Tibial nerve (tissue), 4 donors: ENCODE results near the gene NFKBIA. TPM values are rescaled to one million over a fixed set of nuclear protein-coding genes. Genes with fewer than 3 reads are reported as not detected.
A peak's percentile ranks its signal among the peaks of the same experiment; 100 is the strongest.
"Not testable (repeated sequence)": the region's sequence is repeated elsewhere in the genome, so short reads cannot be mapped to it uniquely, and the experiment has no call there.

Source experiments
- DNase-seq, 2 donors: peaks; one replicate each; pipeline ENCODE4 v3.0.0-alpha.2; 2019; ENCODE audit warnings: low spot score in 2 of 2
- H3K27ac ChIP-seq, 4 donors: fragments of 200-600 bp; sonication (generic) in 3 of 4; one replicate each; pipeline ENCODE4 v1.5.1; 2017 to 2019; ENCODE audit warnings: mild to moderate bottlenecking in 1 of 4
- H3K27me3 ChIP-seq, 2 donors: fragments of 200-600 bp; sonication (generic) in 1 of 2; one replicate each; pipeline versions ENCODE4 v1.5.1 to v1.6.0; 2017 to 2019
- H3K36me3 ChIP-seq, 3 donors: fragments of 200-600 bp; sonication (generic); one replicate each; pipeline ENCODE4 v1.5.1; 2018 to 2019
- H3K4me1 ChIP-seq, 4 donors: fragments of 200-600 bp; sonication (generic) in 3 of 4; one replicate each; pipeline ENCODE4 v1.5.1; 2017 to 2019
- H3K4me3 ChIP-seq, 4 donors: fragments of 200-600 bp; sonication (generic) in 3 of 4; one replicate each; pipeline ENCODE4 v1.5.1; 2017 to 2019; ENCODE audit warnings: mild to moderate bottlenecking in 1 of 4, moderate library complexity in 1 of 4
- H3K9me3 ChIP-seq, 4 donors: fragments of 200-600 bp; sonication (generic) in 3 of 4; one replicate each; pipeline ENCODE4 v1.5.1; 2017 to 2019
- CTCF ChIP-seq, 5 experiments: fragments of 200-600 bp in 3 of 5; fragments of 450-650 bp in 2 of 5; sonication (generic) in 3 of 5; IDR thresholded peaks; one replicate each; pipeline ENCODE4 v1.5.1; 2016 to 2019; ENCODE audit warnings: antibody characterized with exemption in 5 of 5, mild to moderate bottlenecking in 3 of 5, moderate library complexity in 2 of 5
- EP300 ChIP-seq, 2 donors: sonication (generic); formaldehyde crosslinking; IDR thresholded peaks; one replicate each; pipeline ENCODE4 v1.6.1; 2017; ENCODE audit warnings: antibody characterized with exemption in 2 of 2, mild to moderate bottlenecking in 1 of 2
- POLR2A ChIP-seq, 2 donors: fragments of 450-650 bp; IDR thresholded peaks; one replicate each; pipeline ENCODE4 v1.6.1; 2017; ENCODE audit warnings: antibody characterized with exemption in 2 of 2, mild to moderate bottlenecking in 2 of 2, moderate library complexity in 2 of 2
- WGBS, 2 donors: methylation state at CpG; one replicate each; pipeline ENCODE4 v1.1.5; 2018; 5-methylcytosine and 5-hydroxymethylcytosine counted together
- total RNA-seq, 4 donors: library from RNA; depleted of rRNA; stranded (reverse); fragments of >200 nt; gene quantifications; one replicate each; pipeline ENCODE4 v1.1.0, GENCODE V29; 2016

The NFKBIA gene
- total RNA-seq, 4 donors from 2014 or later = 631 to 1,165 (median 930) TPM

GRCh38 chr14:35398071-35398584 lies 6.4 kb downstream of the NFKBIA start:
- 21 to 33% methylated on average over 4 of the region's 4 CpGs for WGBS, 2 donors
- Histone ChIP-seq H3K27ac (peak overlapping the region; percentile 63 to 100 (median 95)), H3K36me3 (peaks cover 15 to 49% (median 29%) of the 10 kb centered on the region in 3 donors), H3K9me3 (no peaks in the 10 kb centered on the region), H3K4me3 (no peak overlapping the region), H3K27me3 (no peaks in the 10 kb centered on the region), H3K4me1 (peaks cover 0 to 49% (median 43%) of the 10 kb centered on the region in 4 donors)
- TF ChIP-seq EP300 (IDR thresholded peaks at IDR 0.05) = peak in 1 of 2 donors; percentile 57
- TF ChIP-seq CTCF (IDR thresholded peaks at IDR 0.05) = no peak
- TF ChIP-seq POLR2A (IDR thresholded peaks at IDR 0.05) = peak in 1 of 2 donors; percentile 16
- peak in 1 of 2 donors; percentile 55 for DNase-seq

GRCh38 chr14:35396610-35397009 lies 7.9 kb downstream of the NFKBIA start:
- DNase-seq, H3K4me3 ChIP-seq, H3K27me3 ChIP-seq, H3K9me3 ChIP-seq: not testable (repeated sequence)
- peaks cover 8 to 34% (median 14%) of the 10 kb centered on the region in 3 donors for H3K36me3 ChIP-seq
- peaks cover 0 to 49% (median 35%) of the 10 kb centered on the region in 4 donors for H3K4me1 ChIP-seq
- peak overlapping the region in 3 of 4 donors; percentile 92 to 100 (median 98) for H3K27ac ChIP-seq
- WGBS, 2 donors = 96 to 98% methylated on average over 7 of the region's 7 CpGs

GRCh38 chr14:35395283-35395682 lies 9.3 kb downstream of the NFKBIA start:
- no peak overlapping the region for H3K27ac ChIP-seq
- H3K4me3 ChIP-seq = no peak overlapping the region
- H3K9me3 ChIP-seq = no peaks in the 10 kb centered on the region
- H3K36me3 ChIP-seq = peaks cover 0 to 21% (median 2%) of the 10 kb centered on the region in 3 donors
- no peaks in the 10 kb centered on the region for H3K27me3 ChIP-seq
- DNase-seq = no peak
- 91 to 98% methylated on average over 13 of the region's 13 CpGs for WGBS, 2 donors
- peaks cover 0 to 38% (median 27%) of the 10 kb centered on the region in 4 donors for H3K4me1 ChIP-seq
- TF ChIP-seq EP300 (IDR thresholded peaks at IDR 0.05) (no peak), POLR2A (IDR thresholded peaks at IDR 0.05) (no peak), CTCF (IDR thresholded peaks at IDR 0.05) (no peak)

GRCh38 chr14:35394326-35395013 lies 10.1 kb downstream of the NFKBIA start:
- H3K27ac ChIP-seq = peak overlapping the region in 2 of 4 donors; percentile 48 to 71
- TF ChIP-seq EP300 (IDR thresholded peaks at IDR 0.05) (no peak), CTCF (IDR thresholded peaks at IDR 0.05) (no peak), POLR2A (IDR thresholded peaks at IDR 0.05) (no peak)

GRCh38 chr14:35393826-35394225 lies 10.7 kb downstream of the NFKBIA start:
- 38 to 47% methylated on average over 2 of the region's 2 CpGs for WGBS, 2 donors
- Histone ChIP-seq H3K4me1 (peaks cover 0 to 25% (median 15%) of the 10 kb centered on the region in 4 donors), H3K27me3 (no peaks in the 10 kb centered on the region), H3K36me3 (peaks cover 0 to 8% (median 0%) of the 10 kb centered on the region in 3 donors), H3K27ac (peak overlapping the region in 2 of 4 donors; percentile 48 to 71), H3K4me3 (no peak overlapping the region), H3K9me3 (no peaks in the 10 kb centered on the region)
- TF ChIP-seq EP300 (IDR thresholded peaks at IDR 0.05) = no peak
- no peak for TF ChIP-seq POLR2A (IDR thresholded peaks at IDR 0.05)
- no peak for TF ChIP-seq CTCF (IDR thresholded peaks at IDR 0.05)
- DNase-seq = no peak

More at GRCh38 chr14:35394326-35395013, 10.1 kb downstream of the NFKBIA start:
- Histone ChIP-seq H3K36me3 (peaks cover 0 to 13% (median 0%) of the 10 kb centered on the region in 3 donors), H3K9me3 (no peaks in the 10 kb centered on the region), H3K4me3 (no peak overlapping the region), H3K27me3 (no peaks in the 10 kb centered on the region), H3K4me1 (peaks cover 0 to 32% (median 22%) of the 10 kb centered on the region in 4 donors)
- no peak for DNase-seq
- WGBS, 2 donors = 84 to 85% methylated on average over 11 of the region's 11 CpGs
